ENCODE results near the gene KIAA1217.

KIAA1217 gene

DNA sequence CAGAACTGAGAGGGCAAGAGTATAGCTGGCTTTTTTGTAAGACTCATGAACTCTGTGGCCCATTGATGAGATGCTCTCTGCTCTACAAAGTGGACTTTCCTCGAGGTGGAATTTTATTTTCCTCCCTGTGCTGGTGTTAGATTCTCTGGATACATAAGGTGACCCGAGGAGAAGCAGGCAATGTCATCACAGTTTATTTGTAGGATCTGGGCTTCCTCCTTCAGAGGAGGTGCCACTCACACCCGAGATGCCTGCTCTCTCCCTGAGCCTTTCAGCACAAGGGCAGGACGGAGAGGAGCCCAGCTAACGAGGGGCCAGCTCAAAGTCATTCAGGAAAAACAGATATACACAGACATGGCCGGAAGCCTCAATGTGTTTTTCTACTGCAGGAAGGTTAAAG, 103.0 kb downstream of the KIAA1217 start:
- H4K20me1 ChIP-seq (ENCODE audit: insufficient read depth, low read length, poor library complexity, severe bottlenecking), result no peaks in the 10 kb centered on the region
- H2AFZ ChIP-seq (ENCODE audit: low read length), result no peak overlapping the region
- H3K79me2 ChIP-seq (ENCODE audit: insufficient read depth, low read length), result no peaks in the 10 kb centered on the region
- no peak overlapping the region for H3K9ac ChIP-seq (ENCODE audit: low read depth, low read length, poor library complexity, severe bottlenecking)
- H3K4me2 ChIP-seq (ENCODE audit: low read depth, low read length, poor library complexity, severe bottlenecking), result no peak overlapping the region
- TF ChIP-seq, protein P1, sequence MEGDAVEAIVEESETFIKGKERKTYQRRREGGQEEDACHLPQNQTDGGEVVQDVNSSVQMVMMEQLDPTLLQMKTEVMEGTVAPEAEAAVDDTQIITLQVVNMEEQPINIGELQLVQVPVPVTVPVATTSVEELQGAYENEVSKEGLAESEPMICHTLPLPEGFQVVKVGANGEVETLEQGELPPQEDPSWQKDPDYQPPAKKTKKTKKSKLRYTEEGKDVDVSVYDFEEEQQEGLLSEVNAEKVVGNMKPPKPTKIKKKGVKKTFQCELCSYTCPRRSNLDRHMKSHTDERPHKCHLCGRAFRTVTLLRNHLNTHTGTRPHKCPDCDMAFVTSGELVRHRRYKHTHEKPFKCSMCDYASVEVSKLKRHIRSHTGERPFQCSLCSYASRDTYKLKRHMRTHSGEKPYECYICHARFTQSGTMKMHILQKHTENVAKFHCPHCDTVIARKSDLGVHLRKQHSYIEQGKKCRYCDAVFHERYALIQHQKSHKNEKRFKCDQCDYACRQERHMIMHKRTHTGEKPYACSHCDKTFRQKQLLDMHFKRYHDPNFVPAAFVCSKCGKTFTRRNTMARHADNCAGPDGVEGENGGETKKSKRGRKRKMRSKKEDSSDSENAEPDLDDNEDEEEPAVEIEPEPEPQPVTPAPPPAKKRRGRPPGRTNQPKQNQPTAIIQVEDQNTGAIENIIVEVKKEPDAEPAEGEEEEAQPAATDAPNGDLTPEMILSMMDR (conservative IDR thresholded peaks at IDR 0.05; ENCODE audit: low read length), result no peak
- TF ChIP-seq EZH2phosphoT487 (IDR thresholded peaks at IDR 0.05; ENCODE audit: borderline replicate concordance), result no peak
- no peaks in the 10 kb centered on the region for H3F3A ChIP-seq (ENCODE audit: low read depth)
- H3K4me1 ChIP-seq (ENCODE audit: insufficient read depth, low read length, poor library complexity, severe bottlenecking), result no peaks in the 10 kb centered on the region
- no peaks in the 10 kb centered on the region for H3K36me3 ChIP-seq (ENCODE audit: insufficient read depth, low read length)
- H3K4me3 ChIP-seq (ENCODE audit: low read length, poor library complexity, severe bottlenecking), result no peak overlapping the region
- no peaks in the 10 kb centered on the region for H3K9me3 ChIP-seq (ENCODE audit: insufficient read depth, low read depth, low read length)
- no peaks in the 10 kb centered on the region for H3K27me3 ChIP-seq (ENCODE audit: insufficient read depth, low read length, poor library complexity, severe bottlenecking)
- H3K9me2 ChIP-seq (replicated peaks; ENCODE audit: low read depth, low read length), result no peaks in the 10 kb centered on the region

- Histone ChIP-seq H3K36me3 (ENCODE audit: insufficient read depth, low read length) (no peaks in the 10 kb centered on the region), H3K4me3 (ENCODE audit: low read length, poor library complexity, severe bottlenecking) (no peak overlapping the region), H3K9ac (ENCODE audit: low read depth, low read length, poor library complexity, severe bottlenecking) (no peak overlapping the region), H3K4me2 (ENCODE audit: low read depth, low read length, poor library complexity, severe bottlenecking) (no peak overlapping the region), H3F3A (ENCODE audit: low read depth) (no peaks in the 10 kb centered on the region), H3K79me2 (ENCODE audit: insufficient read depth, low read length) (no peaks in the 10 kb centered on the region), H3K4me1 (ENCODE audit: insufficient read depth, low read length, poor library complexity, severe bottlenecking) (no peaks in the 10 kb centered on the region), H4K20me1 (ENCODE audit: insufficient read depth, low read length, poor library complexity, severe bottlenecking) (no peaks in the 10 kb centered on the region), H2AFZ (ENCODE audit: low read length) (no peak overlapping the region), H3K9me2 (replicated peaks; ENCODE audit: low read depth, low read length) (no peaks in the 10 kb centered on the region), H3K9me3 (ENCODE audit: insufficient read depth, low read depth, low read length) (no peaks in the 10 kb centered on the region), H3K27me3 (ENCODE audit: insufficient read depth, low read length, poor library complexity, severe bottlenecking) (no peaks in the 10 kb centered on the region)
- TF ChIP-seq, protein P1 (conservative IDR thresholded peaks at IDR 0.05; ENCODE audit: low read length), result no peak
- no peak for TF ChIP-seq EZH2phosphoT487 (IDR thresholded peaks at IDR 0.05; ENCODE audit: borderline replicate concordance)
These were observed 104.3 kb downstream of the KIAA1217 start for GRCh38 chr10:24313283-24313682.

DNA sequence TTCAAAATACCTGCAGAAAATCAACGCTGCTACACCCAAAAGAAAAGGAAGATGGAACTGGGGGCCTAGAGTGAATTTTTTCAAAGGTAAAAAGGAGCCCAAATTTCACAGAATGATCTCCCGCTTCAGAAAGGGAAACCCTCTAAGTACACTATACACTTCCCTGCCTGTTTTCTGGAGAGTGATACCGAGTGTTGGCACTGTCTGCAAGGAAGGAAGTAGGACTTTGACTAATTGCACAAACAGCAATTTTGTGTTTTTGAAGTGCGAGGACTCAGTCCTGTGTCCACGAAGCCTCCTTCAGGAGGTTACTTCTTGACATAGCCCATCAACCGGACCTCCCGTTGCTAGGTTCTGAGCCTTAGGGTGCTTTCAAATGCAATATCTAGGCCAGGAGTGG, 106.3 kb downstream of the KIAA1217 start:
- Histone ChIP-seq H3K4me1 (ENCODE audit: insufficient read depth, low read length, poor library complexity, severe bottlenecking) (peaks cover 7% of the 10 kb centered on the region), H3K79me2 (ENCODE audit: insufficient read depth, low read length) (no peaks in the 10 kb centered on the region), H2AFZ (ENCODE audit: low read length) (no peak overlapping the region), H4K20me1 (ENCODE audit: insufficient read depth, low read length, poor library complexity, severe bottlenecking) (no peaks in the 10 kb centered on the region), H3K9me2 (replicated peaks; ENCODE audit: low read depth, low read length) (no peaks in the 10 kb centered on the region), H3K4me3 (ENCODE audit: low read length, poor library complexity, severe bottlenecking) (no peak overlapping the region), H3F3A (ENCODE audit: low read depth) (no peaks in the 10 kb centered on the region), H3K9ac (ENCODE audit: low read depth, low read length, poor library complexity, severe bottlenecking) (no peak overlapping the region), H3K36me3 (ENCODE audit: insufficient read depth, low read length) (no peaks in the 10 kb centered on the region), H3K9me3 (ENCODE audit: insufficient read depth, low read depth, low read length) (no peaks in the 10 kb centered on the region), H3K4me2 (ENCODE audit: low read depth, low read length, poor library complexity, severe bottlenecking) (no peak overlapping the region), H3K27me3 (ENCODE audit: insufficient read depth, low read length, poor library complexity, severe bottlenecking) (no peaks in the 10 kb centered on the region)
- TF ChIP-seq EZH2phosphoT487 (IDR thresholded peaks at IDR 0.05; ENCODE audit: borderline replicate concordance), result no peak
- TF ChIP-seq, protein P1 (conservative IDR thresholded peaks at IDR 0.05; ENCODE audit: low read length), result no peak
